GM18508 (cell line): ENCODE results near the gene SERPINB4.

Experiments used
- ATAC-seq: cut with Tn5 transposase; IDR thresholded peaks from one replicate; pipeline ENCODE4 v1.9.1; 2021; ENCODE audit warnings: moderate number of reproducible peaks; ENCODE audit not compliant: insufficient read depth, unreplicated experiment

Gene SERPINB4

GRCh38 chr18:63637703-63638102 lies 6.4 kb downstream of the SERPINB4 start:
- ATAC-seq: no peak

DNA sequence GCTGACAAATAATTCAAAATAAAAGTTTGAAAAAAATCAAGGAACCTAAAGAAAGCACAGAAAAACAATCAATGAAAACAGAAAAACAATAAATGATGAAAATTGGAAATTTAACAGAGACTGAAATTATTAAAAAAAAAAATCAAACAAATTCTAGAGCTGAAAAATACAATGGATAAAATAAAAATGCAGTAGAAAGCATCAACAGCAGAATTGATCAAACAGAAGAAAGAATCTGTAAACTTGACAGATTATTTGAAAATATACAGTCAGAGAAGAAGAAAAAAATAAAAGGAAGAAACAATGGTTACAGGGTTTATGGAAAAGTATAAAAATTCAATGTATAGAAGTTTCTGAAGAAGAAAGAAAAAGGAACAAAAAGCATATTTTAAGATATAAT lies 16.2 kb downstream of the SERPINB4 start:
- no peak for ATAC-seq

DNA sequence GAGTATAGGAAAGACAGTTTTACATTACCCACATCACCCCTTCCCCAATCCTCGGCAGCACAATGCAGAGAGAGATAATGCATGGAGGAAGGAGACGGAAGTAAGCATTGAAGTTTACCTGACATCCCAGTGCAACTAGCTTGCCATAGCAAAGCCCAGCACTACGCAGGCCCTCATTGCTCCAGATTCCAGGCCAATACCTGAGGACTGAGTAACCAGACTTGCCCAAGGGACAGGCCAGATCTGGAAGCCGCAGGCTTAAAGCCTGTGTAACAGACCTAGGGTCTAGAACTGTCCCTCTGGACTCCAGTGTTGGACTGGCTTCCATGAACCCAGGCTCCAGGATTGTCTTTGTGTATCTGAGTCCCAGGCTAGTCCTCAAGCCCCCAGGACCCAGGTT lies 17.6 kb downstream of the SERPINB4 start:
- no peak for ATAC-seq

GRCh38 chr18:63624863-63625262 lies 19.2 kb downstream of the SERPINB4 start:
- no peak for ATAC-seq

- ATAC-seq: no peak
Measured at GRCh38 chr18:63619661-63620060, 24.4 kb downstream of the SERPINB4 start.

DNA sequence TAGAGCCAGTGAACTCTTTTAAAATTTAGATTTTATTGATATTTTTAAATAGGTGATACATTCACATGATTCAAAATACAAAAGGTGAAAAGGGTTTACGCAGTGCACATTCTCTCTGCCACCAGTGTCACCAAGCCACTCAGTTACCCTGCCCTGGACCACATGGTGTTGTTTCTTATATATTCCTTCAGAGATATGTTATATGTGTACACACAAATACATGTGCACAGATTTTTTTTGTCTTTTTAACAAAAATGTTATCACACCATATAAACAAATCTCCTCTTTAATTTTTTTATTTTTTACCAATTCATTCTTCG lies 26.2 kb downstream of the SERPINB4 start:
- no peak for ATAC-seq

- ATAC-seq: peak; percentile 71
Measured at GRCh38 chr18:63617049-63617914, 26.8 kb downstream of the SERPINB4 start.

DNA sequence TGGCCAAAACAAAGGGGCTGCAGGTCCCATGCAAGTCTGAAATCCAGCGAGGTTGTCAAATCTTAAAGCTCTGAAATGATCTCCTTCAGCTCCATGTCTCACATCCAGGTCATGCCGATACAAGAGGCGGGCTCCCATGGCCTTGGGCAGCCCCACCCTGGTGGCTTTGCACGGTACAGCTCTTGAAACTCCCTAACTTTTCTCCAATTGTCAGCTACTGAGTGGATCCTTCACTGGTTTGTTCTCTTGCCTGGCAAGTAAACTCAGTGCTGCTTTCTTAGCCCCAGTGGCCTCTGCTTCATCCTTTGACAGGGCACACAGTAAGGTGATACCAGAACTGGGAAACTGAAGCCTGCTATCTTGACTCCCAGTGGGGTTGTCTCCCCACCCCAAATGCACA lies 30.6 kb downstream of the SERPINB4 start:
- ATAC-seq: no peak

DNA sequence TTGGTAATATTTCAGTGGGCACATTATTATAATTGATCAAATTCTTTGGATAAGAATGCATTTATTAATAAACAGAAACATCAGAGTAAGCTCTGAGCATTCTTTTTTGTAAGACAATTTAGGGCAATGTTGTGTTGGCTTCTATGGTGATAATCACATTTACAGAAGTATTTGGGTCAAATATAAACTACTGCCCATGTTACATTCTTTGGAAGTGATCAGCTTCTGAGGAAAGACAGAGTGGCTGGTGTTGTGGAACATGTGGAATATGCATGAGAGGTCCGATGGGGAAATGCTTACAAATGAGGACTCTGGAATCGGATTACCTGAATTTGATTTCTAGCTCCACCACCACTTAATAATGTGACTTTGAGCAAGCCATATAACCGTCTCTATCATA lies 37.5 kb downstream of the SERPINB4 start:
- ATAC-seq: no peak

DNA sequence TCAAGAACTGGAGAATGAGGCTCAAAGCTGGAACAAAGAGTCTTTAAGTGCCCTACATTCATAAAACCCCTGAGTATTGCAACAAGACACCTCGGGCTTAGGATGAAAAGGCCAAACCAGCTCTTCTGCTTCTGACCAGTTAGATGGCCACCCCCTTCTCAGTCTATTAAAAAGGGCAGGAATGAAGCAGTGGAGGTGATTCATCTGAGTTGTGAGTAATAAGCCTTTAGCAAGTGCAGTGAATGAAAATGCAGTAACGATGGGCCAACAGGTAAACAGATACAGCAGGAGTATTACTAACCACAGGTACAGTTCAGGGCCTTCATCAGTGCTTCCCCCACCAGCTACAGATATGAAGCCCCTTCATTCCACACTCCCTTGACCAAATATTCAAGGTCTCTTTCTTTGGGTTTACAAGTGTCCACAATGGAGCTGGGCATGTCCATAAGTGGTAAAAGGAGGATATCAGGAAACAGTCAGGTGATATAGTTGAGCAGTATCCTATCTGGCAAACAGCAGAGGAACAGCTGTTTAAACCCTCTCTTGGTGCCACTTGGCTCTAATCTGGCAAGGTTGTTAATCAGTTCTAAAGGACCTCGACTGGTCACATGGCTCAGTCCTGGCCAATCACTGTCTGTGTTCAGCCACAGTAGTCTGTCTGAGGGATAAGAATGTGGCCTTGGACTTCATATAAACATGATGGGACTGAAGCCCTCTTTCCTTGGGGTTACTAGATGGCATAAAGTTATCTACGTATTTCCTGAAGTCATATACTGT lies 39.1 kb downstream of the SERPINB4 start:
- no peak for ATAC-seq

DNA sequence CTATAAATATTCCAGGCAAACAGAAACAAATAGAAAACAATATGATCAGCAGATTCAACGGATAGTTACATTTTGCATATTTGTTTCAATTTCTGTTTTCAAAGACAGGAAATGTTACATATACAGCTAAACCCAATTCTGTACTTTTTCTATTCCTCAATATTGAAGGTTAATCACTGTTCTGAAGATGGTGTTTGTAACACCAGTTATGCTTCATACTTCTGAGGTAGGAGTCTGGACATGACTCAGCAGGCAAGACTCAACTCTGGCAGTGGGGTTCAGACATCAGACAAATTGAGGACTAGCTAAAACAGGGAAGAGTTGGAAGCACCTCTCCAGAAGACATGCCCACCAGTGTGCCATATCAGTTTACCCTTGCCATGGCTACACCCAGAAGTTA lies 40.3 kb downstream of the SERPINB4 start:
- ATAC-seq: peak; percentile 97

DNA sequence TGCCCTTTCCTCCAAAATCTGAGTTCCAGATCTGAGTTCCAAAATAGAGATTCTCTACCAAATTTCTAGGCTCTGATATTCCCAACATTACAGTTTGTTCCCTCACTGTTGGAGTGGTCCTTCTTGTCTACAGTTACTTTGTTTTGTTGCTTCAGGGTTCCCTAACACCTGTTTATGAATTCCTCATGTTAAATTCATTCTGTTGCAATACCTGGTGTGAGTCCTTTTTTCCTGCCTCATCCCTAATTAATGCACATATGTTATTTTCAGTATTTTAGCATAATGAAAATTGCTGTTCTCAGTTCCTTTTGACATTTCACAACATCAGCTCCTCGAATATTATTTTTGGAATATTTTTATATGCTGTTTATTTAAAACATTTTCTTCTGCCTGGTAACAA lies 40.7 kb downstream of the SERPINB4 start:
- no peak for ATAC-seq

GRCh38 chr18:63596964-63597363 lies 47.1 kb downstream of the SERPINB4 start:
- no peak for ATAC-seq

DNA sequence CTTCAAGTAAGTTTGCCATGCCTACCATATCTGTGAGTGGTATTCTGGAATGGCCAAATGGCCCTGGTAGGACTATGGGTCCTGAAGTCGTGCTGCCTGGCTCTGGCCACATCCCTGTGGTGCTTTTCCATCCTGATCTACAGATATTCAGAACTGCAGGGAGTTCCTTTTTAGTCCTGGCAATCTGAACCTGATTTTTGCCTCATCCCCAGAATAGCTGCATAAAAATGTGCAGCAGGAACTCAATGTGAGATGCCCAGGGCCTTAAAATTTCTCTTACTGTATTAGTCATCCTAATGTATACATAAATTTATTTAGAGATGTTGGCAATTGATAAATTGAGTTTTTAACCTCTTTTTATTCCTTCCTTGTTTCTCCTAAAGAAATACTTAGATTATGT lies 51.6 kb downstream of the SERPINB4 start:
- ATAC-seq: no peak

DNA sequence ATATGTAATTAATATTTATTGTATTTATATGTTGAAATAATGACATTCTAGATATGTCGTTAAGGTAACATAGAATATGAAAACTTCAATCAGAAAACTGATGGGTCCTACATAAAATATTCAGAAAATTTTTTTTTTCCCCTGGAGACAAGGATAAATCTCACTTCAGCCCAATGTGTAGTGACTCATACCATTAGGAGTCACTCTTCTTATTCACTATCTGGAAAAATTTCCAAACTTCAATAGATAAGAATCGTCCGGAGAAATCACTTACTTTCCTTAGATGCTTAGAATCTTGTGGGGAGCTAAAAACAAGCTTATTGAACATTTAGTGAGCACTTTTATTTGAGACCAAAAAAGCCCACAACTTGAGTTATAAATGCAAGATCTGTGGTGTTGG lies 52.3 kb downstream of the SERPINB4 start:
- ATAC-seq: no peak

DNA sequence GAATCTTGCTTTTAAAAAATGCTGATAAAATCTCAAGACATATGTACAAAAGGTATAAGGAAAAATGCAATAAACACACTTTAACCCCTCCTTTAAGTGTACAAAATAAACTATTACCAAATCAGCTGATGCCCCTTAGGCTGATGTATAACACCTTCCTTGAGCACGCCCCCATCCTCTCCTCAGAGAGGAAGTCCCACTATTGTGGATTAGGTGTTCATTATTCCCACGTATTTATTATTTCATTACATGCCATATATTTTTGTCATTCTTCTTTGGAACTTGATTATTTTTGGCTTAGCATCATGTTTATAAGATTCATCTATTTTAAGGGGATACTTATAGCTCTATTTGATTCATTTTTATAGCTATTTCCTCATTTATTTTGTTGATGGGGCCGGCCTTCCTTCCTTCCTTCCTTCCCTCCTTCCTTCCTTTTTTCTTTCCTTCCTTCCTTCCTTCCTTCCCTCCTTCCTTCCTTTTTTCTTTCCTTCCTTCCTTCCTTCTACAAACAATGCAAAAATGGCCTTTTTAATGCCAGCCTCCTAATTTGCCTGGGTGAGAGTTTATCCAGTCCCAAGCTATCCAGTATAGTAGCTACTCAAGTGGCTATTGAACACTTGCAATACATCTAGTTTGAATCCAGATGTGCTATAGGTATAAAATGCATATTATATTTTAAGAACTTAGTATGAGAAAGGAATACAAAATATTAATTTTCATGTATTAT lies 52.9 kb downstream of the SERPINB4 start:
- ATAC-seq: no peak

DNA sequence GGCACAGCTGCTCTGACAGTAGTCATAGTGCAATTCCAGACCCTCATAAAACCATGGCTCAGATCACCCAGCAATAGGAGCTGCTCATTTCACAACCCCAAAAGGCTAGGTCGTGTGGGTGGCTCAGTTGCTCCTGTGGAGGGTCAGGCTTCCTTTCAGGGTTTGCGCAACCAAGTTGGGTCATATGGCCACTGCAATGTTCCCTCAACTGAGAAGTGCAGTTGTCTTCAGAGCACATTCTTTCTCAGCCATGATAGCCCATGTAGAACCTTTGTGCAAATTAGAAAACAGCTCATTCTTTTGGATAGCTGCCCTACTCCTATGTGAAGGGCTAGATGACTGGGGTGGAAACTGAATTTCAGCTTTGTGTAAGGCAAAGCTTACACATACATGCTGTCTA lies 53.7 kb downstream of the SERPINB4 start:
- no peak for ATAC-seq

DNA sequence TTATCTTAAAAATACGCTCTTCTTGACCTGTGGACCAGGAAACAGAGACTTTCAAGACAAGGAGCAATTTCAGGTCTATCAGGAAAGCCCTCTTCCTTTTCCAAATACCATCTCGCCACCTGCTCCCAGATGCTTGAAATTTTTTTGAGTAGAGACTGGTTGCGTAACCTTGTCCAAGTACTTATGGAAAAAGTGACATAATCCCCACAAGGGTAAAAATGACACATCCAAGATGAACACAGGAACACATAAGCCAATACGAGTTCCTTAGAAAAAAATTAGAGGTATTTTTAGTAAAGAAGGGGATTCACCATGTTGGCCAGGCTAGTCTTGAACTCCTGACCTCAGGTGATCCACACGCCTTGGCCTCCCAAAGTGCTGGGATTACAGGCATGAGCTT lies 55.1 kb downstream of the SERPINB4 start:
- no peak for ATAC-seq
